ENCODE data around the gene SUDS3.

Gene SUDS3

DNA sequence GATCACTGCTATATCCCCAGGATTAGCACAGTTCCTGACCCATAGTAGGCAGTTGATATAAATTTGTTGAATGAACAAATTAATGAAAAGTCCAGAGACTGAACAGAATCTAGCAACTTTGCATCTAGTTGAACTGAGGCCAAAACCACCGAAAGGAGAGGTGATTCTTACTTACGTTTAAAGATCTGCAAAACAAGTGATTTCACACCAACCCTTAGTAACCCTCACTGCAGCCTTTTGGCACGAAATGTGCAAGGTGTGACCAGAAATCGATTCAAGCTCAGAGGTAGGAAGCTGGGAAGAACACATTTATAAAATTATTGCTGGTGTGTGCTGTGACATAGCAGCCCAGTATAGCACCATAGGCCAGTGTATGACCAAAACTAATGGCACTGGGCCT is 70.8 kb downstream of the SUDS3 start:
- no peak for DNase-seq (ENCODE audit: low read depth)

DNA sequence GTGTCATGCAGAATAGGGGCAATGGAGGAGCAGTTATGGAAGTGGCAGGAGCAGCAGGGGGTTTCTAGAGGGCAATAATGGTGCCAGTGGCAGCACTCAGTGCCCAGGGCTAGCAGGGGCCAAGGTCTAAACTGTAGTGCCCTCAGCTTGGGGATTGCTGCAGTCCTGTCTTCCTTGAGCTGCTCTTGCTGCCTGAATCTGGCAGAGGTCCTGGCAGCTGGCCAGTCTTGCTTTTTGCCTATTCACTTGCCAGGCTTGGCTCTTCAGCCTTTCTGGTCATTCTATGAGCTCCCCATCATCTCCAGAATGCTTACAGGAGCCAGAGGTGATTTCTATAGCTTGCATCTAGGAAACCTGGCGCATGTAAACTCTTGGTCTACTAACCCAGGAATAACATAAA is 72.0 kb downstream of the SUDS3 start:
- DNase-seq (ENCODE audit: low read depth): no peak

DNA sequence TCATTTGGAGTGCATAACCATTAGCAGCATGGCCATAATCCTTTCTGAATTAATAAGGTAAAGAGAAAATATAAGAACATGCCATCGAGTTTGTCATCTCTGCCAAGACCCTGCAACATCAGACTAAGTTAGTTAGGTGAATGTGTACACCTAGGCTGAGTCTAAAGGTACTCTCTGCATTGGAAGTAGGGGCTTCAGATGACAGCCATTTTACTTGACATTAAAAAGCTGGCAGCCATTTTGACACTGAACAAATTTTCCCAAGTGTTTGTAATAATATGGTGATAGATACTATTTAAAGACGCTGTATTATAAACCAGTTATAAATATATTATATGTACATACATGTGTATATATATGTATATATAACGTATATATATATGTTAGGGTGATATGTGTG is 79.0 kb downstream of the SUDS3 start:
- no peak for DNase-seq (ENCODE audit: low read depth)

DNA sequence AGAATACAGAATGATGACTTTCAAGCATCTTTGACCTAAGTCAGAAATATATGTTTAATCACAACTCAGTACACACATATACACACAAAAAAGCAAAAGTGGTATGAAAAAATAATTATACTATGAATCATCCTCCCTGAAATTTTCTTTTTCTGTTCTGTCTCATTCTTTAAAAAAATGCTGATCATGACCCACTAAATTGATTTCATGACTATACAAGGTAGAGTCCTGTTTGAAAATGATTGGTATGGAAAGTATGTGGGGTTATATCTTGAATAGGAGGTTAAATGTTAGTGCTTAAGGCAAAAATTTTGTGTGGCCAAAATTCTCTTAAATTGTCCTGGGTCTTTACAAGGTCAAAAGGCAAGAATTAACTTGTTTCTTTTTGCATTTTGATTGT is 80.4 kb downstream of the SUDS3 start:
- DNase-seq (ENCODE audit: low read depth): peak; percentile 34

DNA sequence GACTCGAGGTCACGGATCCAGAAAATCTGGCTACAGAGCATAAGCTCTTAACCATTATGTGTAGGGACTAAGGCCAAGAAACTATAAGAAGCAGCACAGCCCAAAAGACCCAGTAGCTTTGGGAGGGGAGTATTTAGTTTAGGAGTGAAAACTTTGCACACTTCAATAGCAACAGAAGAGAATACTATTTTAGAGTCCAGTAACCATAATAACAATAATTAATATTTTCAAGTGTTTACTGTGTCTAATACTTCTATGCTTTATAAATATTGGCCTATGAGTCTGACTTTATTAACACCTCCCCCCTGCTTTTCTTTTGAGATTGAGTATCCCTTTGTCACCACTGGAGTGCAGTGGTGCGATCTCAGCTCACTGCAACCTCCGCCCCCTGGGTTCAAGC is 82.8 kb downstream of the SUDS3 start:
- no peak for DNase-seq (ENCODE audit: low read depth)

DNA sequence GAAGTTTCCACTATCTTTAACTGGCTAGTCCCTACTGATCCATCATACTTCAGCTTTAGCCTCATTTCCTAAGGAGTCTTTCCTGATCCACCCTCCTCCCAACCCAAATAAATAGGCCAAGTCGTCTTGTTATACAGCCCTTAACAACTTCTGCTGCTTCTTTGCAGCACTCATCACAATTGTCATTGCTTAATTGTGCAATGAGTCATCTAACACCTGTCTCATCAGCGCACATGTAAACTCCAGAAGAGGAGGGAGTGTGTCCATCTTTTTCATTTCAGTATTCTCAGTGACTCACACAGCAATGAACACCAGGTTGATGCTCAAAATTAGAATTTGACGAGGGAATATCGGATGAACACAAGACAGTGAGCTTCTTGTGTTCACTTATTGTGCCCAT is 87.3 kb downstream of the SUDS3 start:
- DNase-seq (ENCODE audit: low read depth): no peak

DNA sequence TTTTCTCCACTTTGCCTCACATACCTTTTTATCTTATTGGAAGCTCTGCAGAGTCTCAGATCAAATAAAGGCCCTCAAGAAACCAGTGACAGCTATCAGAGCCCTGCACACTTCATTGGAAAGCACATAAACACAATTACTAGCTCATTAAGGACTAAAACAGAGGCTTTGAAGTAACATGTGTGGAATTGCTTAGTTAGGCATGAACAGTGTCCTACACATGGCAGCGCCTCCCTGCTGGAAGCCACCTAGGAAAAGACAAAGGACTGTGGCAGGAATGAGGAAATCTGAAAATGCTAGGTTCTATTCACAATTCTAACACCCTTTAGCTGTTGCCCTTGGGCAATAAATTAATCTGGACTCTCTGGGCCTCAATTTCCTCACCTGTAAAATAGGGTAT is 89.4 kb downstream of the SUDS3 start:
- no peak for DNase-seq (ENCODE audit: low read depth)
